Osteoblast (primary cell): ENCODE results near the gene EXOC3. TPM values are rescaled to one million over a fixed set of nuclear protein-coding genes. Genes with fewer than 3 reads are reported as not detected.

ENCODE experiments used
- DNase-seq: peaks from one replicate; pipeline ENCODE4 v3.0.0; 2011; ENCODE audit warnings: low spot score, mixed read lengths; ENCODE audit not compliant: insufficient read length; ENCODE audit errors: missing footprints
- H2AFZ ChIP-seq: 2 replicates; pipeline ENCODE4 v1.6.0; 2011; ENCODE audit warnings: mild to moderate bottlenecking, low read length
- H3K27ac ChIP-seq: 2 replicates; pipeline ENCODE4 v1.5.1; 2011; ENCODE audit warnings: mild to moderate bottlenecking, low read depth, low read length, moderate library complexity
- H3K27me3 ChIP-seq: 2 replicates; pipeline ENCODE4 v1.6.0; 2012; ENCODE audit warnings: mild to moderate bottlenecking, control low read depth, inconsistent platforms, low read length, moderate library complexity; ENCODE audit not compliant: insufficient read depth
- H3K36me3 ChIP-seq: 2 replicates; pipeline ENCODE4 v1.5.1; 2011; ENCODE audit warnings: mild to moderate bottlenecking, low read length, control low read depth, moderate library complexity; ENCODE audit not compliant: insufficient read depth
- H3K4me1 ChIP-seq: 2 replicates; pipeline ENCODE4 v1.5.1; 2011; ENCODE audit warnings: mild to moderate bottlenecking, low read length, control low read depth, moderate library complexity; ENCODE audit not compliant: insufficient read depth
- H3K4me2 ChIP-seq: 2 replicates; pipeline ENCODE4 v1.6.0; 2011; ENCODE audit warnings: mild to moderate bottlenecking, low read length; ENCODE audit not compliant: insufficient read depth
- H3K4me3 ChIP-seq: fragments of 200-600 bp; sonication (generic); 3 replicates; pipeline ENCODE4 v1.5.1; 2012; ENCODE audit warnings: mild to moderate bottlenecking, low read length, inconsistent platforms; ENCODE audit not compliant: insufficient read depth
- H3K79me2 ChIP-seq: 2 replicates; pipeline ENCODE4 v1.6.0; 2012; ENCODE audit warnings: mild to moderate bottlenecking, low read length, control low read depth, inconsistent platforms; ENCODE audit not compliant: insufficient read depth
- H3K9me3 ChIP-seq: 2 replicates; pipeline ENCODE4 v1.5.1; 2011; ENCODE audit warnings: low read depth, low read length, control low read depth
- H4K20me1 ChIP-seq: 2 replicates; pipeline ENCODE4 v1.6.0; 2012; ENCODE audit warnings: mild to moderate bottlenecking, low read length, control low read depth; ENCODE audit not compliant: insufficient read depth
- total RNA-seq: library from RNA; depleted of rRNA; stranded (reverse); fragments of >200 nt; gene quantifications from 2 replicates; pipeline ENCODE4 v1.2.3, GENCODE V29; 2012
- TF ChIP-seq, protein P1 (sequence below): IDR thresholded peaks from 2 replicates; pipeline ENCODE4 v1.5.1; 2011; ENCODE audit warnings: mild to moderate bottlenecking, low read depth, low read length, moderate library complexity; ENCODE audit errors: extremely low read depth

The EXOC3 gene
- total RNA-seq, 1 donor, result 49.2 TPM

GRCh38 chr5:432201-432927, 10.6 kb upstream of the EXOC3 start:
- TF ChIP-seq, protein P1, sequence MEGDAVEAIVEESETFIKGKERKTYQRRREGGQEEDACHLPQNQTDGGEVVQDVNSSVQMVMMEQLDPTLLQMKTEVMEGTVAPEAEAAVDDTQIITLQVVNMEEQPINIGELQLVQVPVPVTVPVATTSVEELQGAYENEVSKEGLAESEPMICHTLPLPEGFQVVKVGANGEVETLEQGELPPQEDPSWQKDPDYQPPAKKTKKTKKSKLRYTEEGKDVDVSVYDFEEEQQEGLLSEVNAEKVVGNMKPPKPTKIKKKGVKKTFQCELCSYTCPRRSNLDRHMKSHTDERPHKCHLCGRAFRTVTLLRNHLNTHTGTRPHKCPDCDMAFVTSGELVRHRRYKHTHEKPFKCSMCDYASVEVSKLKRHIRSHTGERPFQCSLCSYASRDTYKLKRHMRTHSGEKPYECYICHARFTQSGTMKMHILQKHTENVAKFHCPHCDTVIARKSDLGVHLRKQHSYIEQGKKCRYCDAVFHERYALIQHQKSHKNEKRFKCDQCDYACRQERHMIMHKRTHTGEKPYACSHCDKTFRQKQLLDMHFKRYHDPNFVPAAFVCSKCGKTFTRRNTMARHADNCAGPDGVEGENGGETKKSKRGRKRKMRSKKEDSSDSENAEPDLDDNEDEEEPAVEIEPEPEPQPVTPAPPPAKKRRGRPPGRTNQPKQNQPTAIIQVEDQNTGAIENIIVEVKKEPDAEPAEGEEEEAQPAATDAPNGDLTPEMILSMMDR, result no peak
- Histone ChIP-seq H3K4me2 (no peak overlapping the region), H2AFZ (no peak overlapping the region), H3K4me1 (peaks cover 12% of the 10 kb centered on the region), H4K20me1 (no peaks in the 10 kb centered on the region), H3K79me2 (no peaks in the 10 kb centered on the region), H3K4me3 (no peak overlapping the region), H3K36me3 (peaks cover 81% of the 10 kb centered on the region), H3K9me3 (no peaks in the 10 kb centered on the region), H3K27ac (no peak overlapping the region), H3K27me3 (no peaks in the 10 kb centered on the region)
- peak; percentile 81 for DNase-seq

- no peak overlapping the region for H3K4me3 ChIP-seq
- H3K27ac ChIP-seq, result no peak overlapping the region
- peaks cover 12% of the 10 kb centered on the region for H3K4me1 ChIP-seq
- H3K36me3 ChIP-seq, result peaks cover 73% of the 10 kb centered on the region
- peak; percentile 80 for DNase-seq
- TF ChIP-seq, protein P1, result no peak
- no peaks in the 10 kb centered on the region for H3K79me2 ChIP-seq
- no peaks in the 10 kb centered on the region for H4K20me1 ChIP-seq
- no peaks in the 10 kb centered on the region for H3K9me3 ChIP-seq
- H2AFZ ChIP-seq, result no peak overlapping the region
- H3K27me3 ChIP-seq, result no peaks in the 10 kb centered on the region
- H3K4me2 ChIP-seq, result no peak overlapping the region
These were observed 9.8 kb upstream of the EXOC3 start for GRCh38 chr5:432928-433791.

DNA sequence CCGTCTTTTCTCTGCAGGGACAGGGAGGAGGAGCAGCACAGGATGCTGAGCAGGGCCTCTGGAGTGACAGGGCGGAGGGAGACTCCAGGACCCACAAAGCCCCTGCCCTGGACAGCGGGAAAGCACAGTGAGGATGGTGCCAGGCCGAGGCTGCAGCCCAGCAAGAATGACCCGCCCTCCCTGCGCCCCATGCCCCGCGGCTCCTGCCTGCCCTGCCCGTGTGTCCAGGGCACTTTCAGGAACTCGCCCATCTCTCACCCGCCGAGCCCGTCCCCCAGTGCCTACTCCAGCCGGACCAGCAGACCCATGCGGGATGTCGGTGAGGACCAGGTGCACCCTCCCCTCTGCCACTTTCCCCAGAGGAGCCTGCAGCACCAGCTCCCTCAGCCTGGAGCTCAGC, 9.1 kb upstream of the EXOC3 start:
- H3K79me2 ChIP-seq, result no peaks in the 10 kb centered on the region
- no peaks in the 10 kb centered on the region for H4K20me1 ChIP-seq
- TF ChIP-seq, protein P1, result no peak
- H3K4me3 ChIP-seq, result no peak overlapping the region
- peaks cover 12% of the 10 kb centered on the region for H3K4me1 ChIP-seq
- H3K4me2 ChIP-seq, result no peak overlapping the region
- no peak overlapping the region for H3K27ac ChIP-seq
- no peaks in the 10 kb centered on the region for H3K27me3 ChIP-seq
- H2AFZ ChIP-seq, result no peak overlapping the region
- peaks cover 66% of the 10 kb centered on the region for H3K36me3 ChIP-seq
- peak; percentile 85 for DNase-seq
- no peaks in the 10 kb centered on the region for H3K9me3 ChIP-seq
